Loucy (cell line): ENCODE measurements around the gene CHRNB4.

ENCODE experiments used
- EZH2phosphoT487 ChIP-seq: fragments of 200-600 bp; IDR thresholded peaks from 2 replicates; pipeline ENCODE4 v1.6.1; 2018; ENCODE audit warnings: antibody characterized with exemption, mild to moderate bottlenecking, moderate library complexity, borderline replicate concordance
- TF ChIP-seq, protein P1 (sequence below): fragments of 200-600 bp; sonication (generic); conservative IDR thresholded peaks from 2 replicates; pipeline ENCODE4 v1.5.1; 2014; ENCODE audit warnings: mild to moderate bottlenecking, antibody characterized with exemption, low read length

DNA sequence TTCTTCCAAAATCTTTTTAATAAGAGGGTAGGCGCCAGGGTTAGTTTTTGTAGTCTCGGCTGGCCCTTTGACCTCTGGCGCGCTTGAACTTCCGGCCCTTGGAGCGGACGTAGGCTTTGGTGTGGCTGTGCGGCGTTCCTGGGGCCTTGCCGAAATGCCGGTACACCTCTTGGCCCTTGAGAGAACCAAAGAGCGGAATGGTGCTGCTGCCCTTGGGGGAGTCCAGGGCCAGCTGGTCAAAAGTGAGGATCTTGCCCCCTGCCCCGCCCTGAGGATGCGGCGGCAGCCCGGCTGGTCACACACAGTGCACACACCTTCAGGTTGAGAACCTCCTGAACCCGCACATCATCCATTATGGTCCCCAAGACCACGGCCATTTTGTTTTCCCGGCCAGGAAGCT, 20.0 kb upstream of the CHRNB4 start:
- TF ChIP-seq, protein P1, sequence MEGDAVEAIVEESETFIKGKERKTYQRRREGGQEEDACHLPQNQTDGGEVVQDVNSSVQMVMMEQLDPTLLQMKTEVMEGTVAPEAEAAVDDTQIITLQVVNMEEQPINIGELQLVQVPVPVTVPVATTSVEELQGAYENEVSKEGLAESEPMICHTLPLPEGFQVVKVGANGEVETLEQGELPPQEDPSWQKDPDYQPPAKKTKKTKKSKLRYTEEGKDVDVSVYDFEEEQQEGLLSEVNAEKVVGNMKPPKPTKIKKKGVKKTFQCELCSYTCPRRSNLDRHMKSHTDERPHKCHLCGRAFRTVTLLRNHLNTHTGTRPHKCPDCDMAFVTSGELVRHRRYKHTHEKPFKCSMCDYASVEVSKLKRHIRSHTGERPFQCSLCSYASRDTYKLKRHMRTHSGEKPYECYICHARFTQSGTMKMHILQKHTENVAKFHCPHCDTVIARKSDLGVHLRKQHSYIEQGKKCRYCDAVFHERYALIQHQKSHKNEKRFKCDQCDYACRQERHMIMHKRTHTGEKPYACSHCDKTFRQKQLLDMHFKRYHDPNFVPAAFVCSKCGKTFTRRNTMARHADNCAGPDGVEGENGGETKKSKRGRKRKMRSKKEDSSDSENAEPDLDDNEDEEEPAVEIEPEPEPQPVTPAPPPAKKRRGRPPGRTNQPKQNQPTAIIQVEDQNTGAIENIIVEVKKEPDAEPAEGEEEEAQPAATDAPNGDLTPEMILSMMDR = no peak
- no peak for TF ChIP-seq EZH2phosphoT487
